Epidermal melanocyte (primary cell): ENCODE measurements around the gene RTN1.
"Not testable (repeated sequence)": the region's sequence is repeated elsewhere in the genome, so short reads cannot be mapped to it uniquely, and the experiment has no call there.

ENCODE experiments used
- DNase-seq: peaks from one replicate; pipeline ENCODE4 v3.0.0; 2011; ENCODE audit warnings: low spot score; ENCODE audit not compliant: insufficient read length

RTN1 gene

GRCh38 chr14:59707778-59708561 lies 162.6 kb downstream of the RTN1 start:
- no peak for DNase-seq

GRCh38 chr14:59705866-59706265 lies 164.7 kb downstream of the RTN1 start:
- DNase-seq: no peak

GRCh38 chr14:59705245-59705644 lies 165.3 kb downstream of the RTN1 start:
- DNase-seq: no peak

- no peak for DNase-seq
These were observed 166.4 kb downstream of the RTN1 start for GRCh38 chr14:59704054-59704645.

- DNase-seq: no peak
These were observed 171.1 kb downstream of the RTN1 start for GRCh38 chr14:59699442-59699841.

GRCh38 chr14:59698793-59699192 lies 171.8 kb downstream of the RTN1 start:
- DNase-seq: no peak

GRCh38 chr14:59695198-59695597 lies 175.4 kb downstream of the RTN1 start:
- DNase-seq: no peak

- DNase-seq: no peak
These were observed 179.3 kb downstream of the RTN1 start for GRCh38 chr14:59691266-59691665.

- no peak for DNase-seq
These were observed 180.2 kb downstream of the RTN1 start for GRCh38 chr14:59690426-59690825.

- DNase-seq: no peak
These were observed 182.1 kb downstream of the RTN1 start for GRCh38 chr14:59688224-59689170.

- DNase-seq: no peak
These were observed 182.9 kb downstream of the RTN1 start for GRCh38 chr14:59687663-59688062.

GRCh38 chr14:59679872-59680271 lies 190.7 kb downstream of the RTN1 start:
- DNase-seq: no peak

- DNase-seq: no peak
These were observed 192.2 kb downstream of the RTN1 start for GRCh38 chr14:59678352-59678751.

GRCh38 chr14:59677771-59678231 lies 192.8 kb downstream of the RTN1 start:
- DNase-seq: no peak

- no peak for DNase-seq
These were observed 195.2 kb downstream of the RTN1 start for GRCh38 chr14:59675394-59675793.

GRCh38 chr14:59664741-59665140 lies 205.8 kb downstream of the RTN1 start:
- no peak for DNase-seq

- DNase-seq: no peak
These were observed 212.8 kb downstream of the RTN1 start for GRCh38 chr14:59657769-59658168.

- DNase-seq: no peak
These were observed 214.1 kb downstream of the RTN1 start for GRCh38 chr14:59656473-59656872.

GRCh38 chr14:59654131-59654530 lies 216.4 kb downstream of the RTN1 start:
- not testable (repeated sequence) for DNase-seq

GRCh38 chr14:59646832-59647231 lies 223.7 kb downstream of the RTN1 start:
- DNase-seq: not testable (repeated sequence)

GRCh38 chr14:59638885-59639284 lies 231.7 kb downstream of the RTN1 start:
- DNase-seq: no peak

- no peak for DNase-seq
These were observed 236.0 kb downstream of the RTN1 start for GRCh38 chr14:59634617-59635016.
